Small intestine (tissue), 7 donors: ENCODE results near the gene TET2. TPM values are rescaled to one million over a fixed set of nuclear protein-coding genes. Genes with fewer than 3 reads are reported as not detected.
"Not testable (repeated sequence)": the region's sequence is repeated elsewhere in the genome, so short reads cannot be mapped to it uniquely, and the experiment has no call there.

ENCODE experiments used
- DNase-seq, 2 donors: peaks; one replicate each; pipeline versions ENCODE4 v3.0.0 to v3.0.0-alpha.2; 2013
- FAIRE-seq: peaks from 2 replicates; lab custom pipeline; 2012; peaks lifted over from hg19 to GRCh38; lab: Jason Lieb, UNC
- H3K27ac ChIP-seq, 3 donors: one replicate each; pipeline ENCODE4 v1.5.1; 2013; ENCODE audit warnings: low read length in 2 of 3, mild to moderate bottlenecking in 2 of 3, control low read depth in 1 of 3, inconsistent platforms in 1 of 3, low read depth in 1 of 3, moderate library complexity in 1 of 3
- H3K27me3 ChIP-seq, 3 donors: one replicate each; pipeline ENCODE4 v1.6.1; 2013; ENCODE audit warnings: low read length in 3 of 3, inconsistent platforms in 1 of 3; ENCODE audit not compliant: control insufficient read depth in 3 of 3, insufficient read depth in 3 of 3
- H3K36me3 ChIP-seq, 3 donors: one replicate each; pipeline ENCODE4 v1.6.1; 2013; ENCODE audit warnings: low read length in 3 of 3, inconsistent platforms in 1 of 3, low read depth in 1 of 3, mild to moderate bottlenecking in 1 of 3, moderate library complexity in 1 of 3; ENCODE audit not compliant: control insufficient read depth in 3 of 3, insufficient read depth in 2 of 3
- H3K4me1 ChIP-seq, 3 donors: one replicate each; pipeline ENCODE4 v1.6.1; 2013; ENCODE audit warnings: low read length in 2 of 3, inconsistent platforms in 1 of 3, low read depth in 1 of 3, mild to moderate bottlenecking in 1 of 3, moderate library complexity in 1 of 3; ENCODE audit not compliant: control insufficient read depth in 3 of 3, insufficient read depth in 2 of 3
- H3K4me3 ChIP-seq, 3 donors: one replicate each; pipeline ENCODE4 v1.5.1; 2013; ENCODE audit warnings: low read length in 3 of 3, control low read depth in 1 of 3, inconsistent platforms in 1 of 3, low read depth in 1 of 3, mild to moderate bottlenecking in 1 of 3, moderate library complexity in 1 of 3
- H3K9me3 ChIP-seq, 2 donors: one replicate each; pipeline ENCODE4 v1.6.1; 2013; ENCODE audit warnings: low read depth in 1 of 2, low read length in 1 of 2; ENCODE audit not compliant: control insufficient read depth in 2 of 2, insufficient read depth in 1 of 2
- WGBS, 3 donors: extraction: QIAGEN DNeasy Blood & Tissue Kit; methylation state at CpG; one replicate each; pipeline ENCODE4 v1.1.7; 2013; 5-methylcytosine and 5-hydroxymethylcytosine counted together
- polyA plus RNA-seq, 4 donors: library from polyadenylated mRNA; stranded (reverse) in 3 of 4; unstranded in 1 of 4; fragments of 200-250 nt in 3 of 4; fragments of 120-200 nt in 1 of 4; gene quantifications; one replicate each; pipeline versions ENCODE4 v1.2.1 to v1.2.3, GENCODE V29; 2013
- donor health status: healthy with polysubstance abuse.
- donor health status: control.
- donor health status: control.
- donor health status: Bipolar disorder and iron deficiency.
- donor health status: healthy.

Gene TET2
- polyA plus RNA-seq, 4 donors, result 3.0 to 18.9 (median 4.6) TPM

DNA sequence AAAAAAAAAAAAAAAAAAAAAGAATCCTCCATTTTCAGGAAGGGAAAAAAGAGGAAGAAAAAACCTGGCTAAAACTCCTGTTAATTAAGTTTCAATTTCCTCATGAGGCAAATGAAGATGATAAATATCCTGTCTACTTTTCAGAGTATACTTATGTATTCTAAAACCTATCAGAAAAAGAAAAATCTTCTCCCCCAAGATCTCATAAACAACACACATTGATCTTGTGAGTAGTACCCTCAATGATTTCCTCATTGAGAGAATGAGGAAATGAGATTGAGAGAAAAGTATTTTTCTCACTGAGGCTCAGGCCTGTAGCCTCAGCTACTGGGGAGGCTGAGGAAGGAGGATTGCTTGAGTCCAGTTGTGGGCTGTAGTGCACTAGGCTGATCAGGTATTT lies 146.7 kb downstream of the TET2 start:
- Histone ChIP-seq H3K27me3 (no peaks in the 10 kb centered on the region), H3K27ac (no peak overlapping the region), H3K9me3 (peaks cover 0 to 13% of the 10 kb centered on the region in 2 donors), H3K36me3 (peaks cover 0 to 5% (median 0%) of the 10 kb centered on the region in 3 donors), H3K4me1 (peaks cover 0 to 3% (median 0%) of the 10 kb centered on the region in 3 donors), H3K4me3 (no peak overlapping the region)
- DNase-seq, result no peak
- no peak for FAIRE-seq

DNA sequence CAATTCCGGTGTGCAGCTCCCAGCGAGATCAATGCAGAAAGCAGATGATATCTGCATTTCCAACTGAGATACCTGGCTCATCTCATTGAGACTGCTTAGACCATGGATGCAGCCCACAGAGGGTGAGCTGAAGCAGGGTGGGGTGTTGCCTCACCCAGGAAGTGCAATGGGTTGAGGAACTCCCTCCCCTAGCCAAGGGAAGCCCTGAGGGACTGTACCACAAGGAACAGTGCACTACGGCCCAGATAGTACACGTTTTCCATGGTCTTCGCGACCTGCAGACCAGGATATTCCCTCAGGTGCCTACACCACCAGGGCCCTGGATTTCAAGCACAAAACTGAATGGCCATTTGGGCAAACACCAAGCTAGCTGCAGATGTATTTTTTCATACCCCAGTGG lies 150.0 kb downstream of the TET2 start:
- Histone ChIP-seq H3K27me3 (no peaks in the 10 kb centered on the region), H3K4me3 (no peak overlapping the region), H3K9me3 (no peaks in the 10 kb centered on the region), H3K4me1 (peaks cover 0 to 3% (median 0%) of the 10 kb centered on the region in 3 donors), H3K36me3 (no peaks in the 10 kb centered on the region), H3K27ac (no peak overlapping the region)
- FAIRE-seq (no peak), DNase-seq (no peak)
- WGBS, 3 donors, result 88 to 97% (median 90%) methylated on average over 6 of the region's 6 CpGs

DNA sequence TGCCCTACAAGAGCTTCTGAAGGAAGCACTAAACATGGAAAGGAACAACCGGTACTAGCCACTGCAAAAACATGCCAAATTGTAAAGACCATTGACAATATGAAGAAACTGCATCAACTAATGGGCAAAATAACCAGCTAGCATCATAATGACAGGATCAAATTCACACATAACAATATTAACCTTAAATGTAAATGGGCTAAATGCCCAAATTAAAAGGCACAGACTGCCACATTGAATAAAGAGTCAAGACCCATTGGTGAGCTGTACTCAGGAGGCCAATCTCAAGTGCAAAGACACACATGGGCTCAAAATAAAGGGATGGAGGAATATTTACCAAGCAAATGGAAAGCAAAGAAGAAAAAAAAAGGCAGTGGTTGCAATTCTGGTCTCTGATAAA lies 152.4 kb downstream of the TET2 start:
- H3K4me3 ChIP-seq, H3K36me3 ChIP-seq, H3K27me3 ChIP-seq, FAIRE-seq, H3K9me3 ChIP-seq, H3K27ac ChIP-seq, H3K4me1 ChIP-seq, DNase-seq: not testable (repeated sequence)
- 94 to 97% (median 96%) methylated on average over 1 of the region's 1 CpG for WGBS, 3 donors

DNA sequence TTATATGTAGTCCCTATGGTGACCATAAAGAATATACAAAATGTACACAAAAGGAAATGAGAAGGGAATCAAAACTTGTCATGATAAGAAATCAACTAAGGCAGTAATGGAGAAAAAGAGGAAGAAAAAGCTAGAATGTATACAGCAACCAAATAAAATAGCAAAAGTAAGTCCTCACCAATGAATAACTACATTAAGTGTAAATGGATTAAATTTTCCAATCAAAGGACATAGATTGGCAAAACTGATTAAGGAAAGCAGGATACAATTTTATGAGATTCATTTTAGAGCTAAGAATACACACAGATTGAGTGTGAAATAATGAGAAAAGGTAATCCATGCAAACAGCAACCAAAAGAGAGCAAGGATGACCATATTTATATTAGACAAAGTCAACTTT lies 157.4 kb downstream of the TET2 start:
- H3K4me1 ChIP-seq, result no peaks in the 10 kb centered on the region
- no peak for DNase-seq
- no peaks in the 10 kb centered on the region for H3K27me3 ChIP-seq
- H3K9me3 ChIP-seq, result no peaks in the 10 kb centered on the region
- H3K36me3 ChIP-seq, result no peaks in the 10 kb centered on the region
- no peak overlapping the region for H3K4me3 ChIP-seq
- no peak overlapping the region for H3K27ac ChIP-seq
- FAIRE-seq, result no peak

DNA sequence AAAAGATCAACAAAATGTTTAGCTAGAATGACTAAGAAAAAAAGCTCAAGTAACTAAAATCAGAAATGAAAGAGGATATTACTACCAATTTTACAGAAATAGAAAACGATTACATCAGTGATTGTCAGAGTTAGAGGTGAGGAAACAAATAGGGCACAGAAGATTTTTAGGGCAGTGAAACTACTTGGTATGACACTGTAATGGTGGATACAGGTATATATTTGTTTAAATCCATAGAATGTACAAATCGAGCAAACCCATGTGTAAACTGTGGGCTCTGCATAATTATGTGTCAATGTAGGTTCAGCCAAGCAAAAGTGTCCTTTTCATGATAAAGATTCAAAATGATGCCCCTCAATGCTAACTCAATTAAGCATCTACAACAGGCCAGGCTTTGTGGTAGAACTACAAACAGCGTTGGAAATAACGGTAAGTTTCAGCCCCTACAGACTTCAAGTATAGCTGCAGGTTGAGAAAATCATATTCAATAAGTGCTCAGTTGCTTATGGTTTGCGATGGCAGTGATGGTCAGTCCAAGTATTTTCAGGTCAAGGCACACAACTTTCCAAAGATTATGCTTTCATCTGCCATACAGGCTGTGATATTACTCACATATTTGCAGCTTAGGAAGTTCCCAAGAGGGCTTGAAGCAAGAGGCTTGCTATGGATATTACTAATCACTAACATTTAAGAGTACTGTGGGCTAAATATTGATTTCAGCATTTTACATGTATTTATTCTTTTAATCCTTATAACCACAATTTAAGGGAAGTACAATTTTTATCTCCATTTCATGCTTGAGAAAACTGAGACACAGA lies 158.6 kb downstream of the TET2 start:
- H3K27me3 ChIP-seq, result no peaks in the 10 kb centered on the region
- no peaks in the 10 kb centered on the region for H3K9me3 ChIP-seq
- H3K4me3 ChIP-seq, result no peak overlapping the region
- H3K4me1 ChIP-seq, result no peaks in the 10 kb centered on the region
- H3K27ac ChIP-seq, result no peak overlapping the region
- no peak for DNase-seq
- no peak for FAIRE-seq
- H3K36me3 ChIP-seq, result no peaks in the 10 kb centered on the region
- WGBS, 3 donors, result 72 to 85% (median 78%) methylated on average over 5 of the region's 5 CpGs

DNA sequence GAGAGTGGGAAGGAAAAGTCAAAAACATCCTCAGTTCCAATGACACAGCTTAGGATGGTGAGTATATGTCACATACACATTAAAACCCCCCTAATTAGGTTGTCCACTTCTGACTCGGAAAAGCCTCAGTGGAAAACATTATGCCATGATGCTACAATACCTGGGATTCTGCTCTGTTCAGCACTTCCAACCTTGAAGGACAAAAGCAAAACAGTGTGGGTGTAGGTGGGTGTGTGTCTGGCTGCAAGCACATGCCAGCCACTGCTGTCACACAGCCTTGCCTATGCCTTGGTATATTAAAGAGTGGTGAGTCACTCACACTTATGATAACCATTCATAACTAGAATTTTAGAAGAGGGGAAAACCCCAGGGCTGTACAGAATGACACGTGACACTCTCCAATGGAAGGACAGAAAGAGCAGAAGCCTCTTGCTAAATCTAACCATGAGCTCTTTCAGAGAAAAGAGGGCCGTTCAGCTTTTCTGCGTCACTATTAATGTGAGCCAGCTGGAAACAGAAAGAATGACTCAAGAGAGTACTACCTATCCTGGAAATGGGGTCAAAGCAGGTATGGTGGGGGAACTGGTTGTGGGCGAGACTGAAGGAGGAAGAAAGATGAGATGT lies 159.6 kb downstream of the TET2 start:
- H3K27me3 ChIP-seq, result no peaks in the 10 kb centered on the region
- no peak overlapping the region for H3K4me3 ChIP-seq
- FAIRE-seq (no peak), DNase-seq (no peak)
- WGBS, 3 donors, result 64 to 78% (median 67%) methylated on average over 5 of the region's 5 CpGs
- no peaks in the 10 kb centered on the region for H3K36me3 ChIP-seq
- H3K4me1 ChIP-seq, result no peaks in the 10 kb centered on the region
- no peaks in the 10 kb centered on the region for H3K9me3 ChIP-seq
- no peak overlapping the region for H3K27ac ChIP-seq

DNA sequence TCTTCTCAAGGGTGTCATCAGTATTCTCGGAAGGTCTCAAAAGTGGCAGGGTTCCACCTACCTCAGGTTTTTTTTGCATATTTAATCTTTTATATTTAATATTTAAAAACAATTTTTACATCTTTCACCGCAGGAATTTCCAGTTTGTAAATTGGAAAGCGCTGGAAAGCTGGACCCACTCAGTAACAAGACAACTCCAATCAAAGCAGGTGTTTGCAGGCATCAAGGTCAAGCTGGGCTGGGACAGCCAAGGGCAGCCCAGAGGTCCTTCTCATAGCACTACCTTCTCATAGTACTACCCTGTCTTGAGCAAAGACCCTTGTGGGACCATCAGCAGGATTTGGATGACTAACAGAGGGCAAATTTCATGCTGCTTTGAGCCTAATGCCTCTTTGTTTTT lies 160.1 kb downstream of the TET2 start:
- no peak overlapping the region for H3K4me3 ChIP-seq
- no peaks in the 10 kb centered on the region for H3K9me3 ChIP-seq
- H3K27ac ChIP-seq, result no peak overlapping the region
- 78 to 87% (median 81%) methylated on average over 3 of the region's 3 CpGs for WGBS, 3 donors
- H3K27me3 ChIP-seq, result no peaks in the 10 kb centered on the region
- no peaks in the 10 kb centered on the region for H3K4me1 ChIP-seq
- DNase-seq (no peak), FAIRE-seq (no peak)
- H3K36me3 ChIP-seq, result no peaks in the 10 kb centered on the region

DNA sequence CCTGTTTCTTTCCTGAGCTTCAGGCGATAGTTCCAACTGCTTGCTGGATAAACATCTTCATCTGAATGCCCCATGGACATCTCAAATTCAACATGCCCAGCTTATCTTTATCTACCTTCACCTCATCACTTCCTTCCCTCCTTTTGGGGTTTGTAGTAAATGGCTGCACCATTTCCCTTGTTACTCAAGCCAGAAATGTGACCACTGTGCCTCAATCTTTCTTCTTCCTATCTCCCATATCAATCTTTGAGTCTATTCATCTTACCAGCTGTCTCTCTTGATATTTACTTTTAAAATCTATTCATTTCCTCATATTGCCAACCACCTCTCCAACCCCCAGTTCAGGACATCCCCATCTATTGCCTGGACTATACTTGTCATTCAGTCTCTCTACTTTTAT lies 171.8 kb downstream of the TET2 start:
- H3K36me3 ChIP-seq, result peaks cover 0 to 3% (median 0%) of the 10 kb centered on the region in 3 donors
- H3K4me1 ChIP-seq, result no peaks in the 10 kb centered on the region
- peaks cover 0 to 2% (median 0%) of the 10 kb centered on the region in 3 donors for H3K27me3 ChIP-seq
- FAIRE-seq (no peak), DNase-seq (no peak)
- no peak overlapping the region for H3K4me3 ChIP-seq
- H3K27ac ChIP-seq, result no peak overlapping the region
- H3K9me3 ChIP-seq, result peaks cover 0 to 8% of the 10 kb centered on the region in 2 donors
- WGBS, 3 donors, result 90 to 100% (median 98%) methylated on average over 1 of the region's 1 CpG
